Activated CD4-positive, alpha-beta T cell treated with anti-CD3 and anti-CD28 coated beads, Interleukin-2, amount 50 U/mL, for 16 hours (primary cell): ENCODE data around the gene DPYSL3.

ENCODE experiments used
- DNase-seq: peaks from one replicate; pipeline ENCODE4 v3.0.0-alpha.2; 2020

The DPYSL3 gene

DNA sequence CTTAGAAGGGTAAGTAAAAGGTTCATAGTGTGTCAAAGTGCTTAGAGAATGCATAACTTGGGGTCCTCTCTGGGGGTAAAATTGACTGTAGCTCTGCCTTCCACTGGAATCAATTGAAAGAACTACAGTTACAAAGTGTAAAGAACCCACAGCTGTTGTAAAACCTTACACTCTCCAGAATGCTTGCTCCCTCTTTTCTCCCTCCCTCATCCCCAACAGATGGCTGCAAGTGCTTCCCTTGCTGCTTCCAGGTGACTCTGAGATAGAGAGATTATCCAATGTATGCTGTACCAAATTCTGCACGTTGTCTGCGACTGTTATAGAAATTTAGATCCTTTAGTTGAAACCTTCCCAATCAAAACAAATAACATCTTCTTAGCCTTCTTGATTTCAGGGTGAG is 149.1 kb downstream of the DPYSL3 start:
- DNase-seq, result no peak

DNA sequence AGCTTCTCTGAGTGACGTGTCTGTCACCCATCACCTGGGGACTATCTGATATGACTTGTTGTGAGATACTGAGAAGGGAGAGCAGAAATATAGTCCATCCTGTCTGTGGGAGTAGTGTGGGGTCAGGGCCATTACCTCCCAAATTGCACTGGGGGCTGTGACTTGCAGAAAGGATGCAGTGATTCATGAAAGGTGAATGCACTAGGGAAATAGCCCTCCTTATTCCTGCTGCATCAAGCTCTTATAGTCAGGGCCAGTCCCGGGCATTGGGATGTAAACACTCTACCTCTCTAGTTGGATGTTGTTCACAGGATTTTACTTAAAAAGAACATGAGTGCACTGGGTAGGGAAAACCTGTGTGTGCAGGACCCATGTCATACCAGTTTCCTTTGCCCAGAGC is 150.3 kb downstream of the DPYSL3 start:
- no peak for DNase-seq

DNA sequence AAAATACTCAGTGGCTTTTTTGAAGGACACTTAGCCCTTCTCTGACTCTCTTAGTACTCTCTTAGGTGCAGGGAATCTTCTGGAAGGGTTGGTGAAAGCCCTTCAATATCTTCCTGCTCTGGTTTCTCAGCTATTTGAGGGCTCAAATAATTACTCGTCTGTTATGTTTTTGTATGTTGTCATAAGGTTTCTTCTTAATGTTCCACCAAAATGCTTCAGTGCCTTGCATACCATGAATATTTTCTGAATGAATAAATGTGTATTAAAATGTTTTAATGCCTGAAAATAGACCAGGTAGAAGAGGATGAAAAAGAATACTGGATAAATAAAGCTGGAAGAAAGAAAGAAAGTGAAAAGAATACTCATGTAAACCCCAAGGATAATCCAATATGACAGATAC is 150.8 kb downstream of the DPYSL3 start:
- no peak for DNase-seq

DNA sequence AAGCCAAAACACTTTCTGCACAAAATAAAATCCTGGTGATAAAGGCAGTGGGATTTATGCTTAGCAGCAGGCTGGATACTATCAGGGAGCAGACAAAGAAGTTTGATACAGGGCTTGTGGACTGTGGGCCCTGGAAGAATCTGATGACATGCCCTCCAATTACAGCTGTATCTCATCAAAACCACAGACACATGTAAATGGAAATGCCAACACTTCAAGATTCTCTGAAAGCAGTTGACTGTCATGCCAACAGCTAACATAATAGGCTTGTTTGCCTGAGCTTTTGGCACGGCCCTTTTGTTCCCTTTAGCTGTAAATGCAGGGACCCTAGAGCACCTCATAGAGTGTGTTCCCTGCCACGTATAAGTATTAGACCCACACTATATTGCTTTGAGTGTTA is 160.6 kb downstream of the DPYSL3 start:
- no peak for DNase-seq

DNA sequence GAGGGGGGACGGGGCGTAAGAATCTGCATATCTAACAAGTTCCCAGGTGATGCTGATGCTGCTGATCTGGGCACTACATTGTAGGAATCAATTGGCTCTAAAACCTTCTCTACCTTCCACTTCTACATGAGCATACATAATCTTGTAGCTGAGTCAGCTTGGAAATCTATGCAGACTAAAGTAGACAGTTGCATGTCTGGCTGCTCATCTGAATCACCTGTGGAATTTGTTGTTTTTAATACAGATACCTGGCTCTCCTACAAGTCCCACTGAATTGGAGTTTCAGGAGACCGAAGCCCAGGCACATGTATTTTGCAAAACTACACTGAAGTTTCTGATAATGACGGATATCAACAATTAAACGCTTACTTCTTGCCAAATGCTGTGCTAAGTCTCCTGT is 161.4 kb downstream of the DPYSL3 start:
- no peak for DNase-seq

DNA sequence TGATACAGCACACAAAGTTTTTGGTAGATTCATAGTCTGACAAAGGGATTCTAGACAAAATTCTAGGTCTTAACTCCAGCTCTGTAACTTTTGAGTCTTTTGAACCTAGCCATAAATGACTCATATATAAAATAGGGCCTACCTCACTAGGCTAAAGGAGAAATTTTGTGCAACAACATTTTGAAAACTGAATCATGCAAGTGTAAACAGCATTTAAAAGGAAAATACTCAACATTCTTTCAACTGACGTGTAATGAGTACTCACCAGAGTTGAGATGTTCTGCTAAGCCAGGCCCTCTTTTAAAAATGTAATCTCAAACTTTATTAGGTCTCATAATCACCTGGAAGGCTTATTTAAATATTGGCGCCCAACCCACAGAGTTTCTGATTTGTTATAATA is 161.8 kb downstream of the DPYSL3 start:
- DNase-seq, result no peak

DNA sequence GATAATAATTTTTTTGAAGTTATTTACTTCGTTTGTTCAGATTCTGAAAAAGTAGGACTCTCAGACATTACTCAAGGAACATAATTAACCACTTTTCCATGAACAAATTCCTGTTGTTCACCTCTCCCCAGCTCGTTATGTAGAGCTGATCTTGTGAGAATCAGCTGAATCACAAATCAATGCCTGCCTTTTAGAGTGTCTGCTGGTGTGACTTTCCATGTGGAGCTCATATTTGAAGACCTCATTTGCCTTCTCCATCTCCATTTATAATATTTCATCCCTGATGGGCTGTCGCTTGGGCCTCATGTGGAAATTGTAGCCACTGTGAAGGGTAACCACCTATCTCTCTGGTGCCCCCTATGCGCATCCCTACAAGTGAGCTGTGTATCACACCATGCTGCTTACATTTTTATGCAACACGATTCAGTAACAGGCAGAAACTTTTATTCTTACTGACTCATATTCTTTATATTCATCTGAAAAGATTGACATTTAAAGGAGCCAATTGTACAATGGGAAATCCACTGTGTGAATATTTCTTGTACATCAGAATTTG is 163.8 kb downstream of the DPYSL3 start:
- no peak for DNase-seq

DNA sequence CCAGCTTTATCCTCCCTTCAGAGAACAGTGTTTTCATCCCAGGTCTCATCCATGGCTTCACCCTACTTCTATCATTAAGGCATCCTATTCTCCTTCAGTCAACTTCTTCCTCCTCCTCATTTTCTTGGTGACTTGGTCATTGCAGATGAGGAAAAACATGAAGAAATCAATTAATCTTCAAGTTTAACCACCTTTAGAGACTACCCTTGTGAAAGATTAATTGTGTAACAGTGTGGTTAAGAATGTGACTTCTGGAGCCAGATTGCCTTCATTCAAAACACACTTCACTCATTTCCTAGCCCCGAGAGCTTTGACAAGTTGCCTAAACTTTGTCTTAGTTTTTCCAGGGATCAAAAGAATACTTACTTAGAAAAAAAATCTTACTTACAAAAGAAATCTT is 165.0 kb downstream of the DPYSL3 start:
- no peak for DNase-seq

DNA sequence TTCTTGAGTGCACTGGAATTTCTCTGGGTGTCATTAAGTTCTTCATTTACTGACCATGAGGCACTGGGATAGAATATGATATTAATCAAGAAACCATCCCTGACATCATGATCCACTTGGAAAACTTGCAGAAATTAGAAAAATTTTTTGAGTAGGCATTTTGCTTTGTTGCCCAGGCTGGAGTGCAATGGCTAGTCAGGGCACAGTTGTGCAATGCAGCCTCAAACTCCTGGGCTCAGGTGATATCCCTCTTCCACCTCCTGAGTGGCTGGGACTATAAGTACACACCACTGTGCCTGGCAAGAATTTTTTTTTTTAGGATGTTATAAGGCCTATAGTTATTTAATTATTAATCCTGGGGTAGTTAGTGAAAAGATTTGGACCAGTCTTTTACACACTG is 168.5 kb downstream of the DPYSL3 start:
- DNase-seq, result no peak

DNA sequence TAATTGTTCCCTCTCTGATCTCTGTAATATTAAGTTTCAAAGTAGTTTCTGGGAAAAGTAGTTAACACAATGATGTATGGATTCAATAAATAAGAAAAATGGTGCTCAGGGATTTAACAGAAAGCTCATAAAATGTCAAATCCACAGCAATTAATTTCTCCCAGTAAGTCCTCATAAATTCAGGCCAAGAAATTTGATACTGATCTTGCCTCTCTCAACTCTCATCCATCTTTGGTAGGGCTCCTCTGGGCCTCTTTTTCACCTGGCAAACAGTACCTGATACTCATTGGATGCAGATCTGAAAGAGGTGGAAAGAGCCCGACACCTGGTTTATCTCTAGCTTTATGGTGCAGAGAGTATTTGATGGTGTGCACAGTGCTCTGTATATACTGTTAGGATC is 168.9 kb downstream of the DPYSL3 start:
- no peak for DNase-seq
